Measurements from ENCODE around the gene HYDIN.

The HYDIN gene

GRCh38 chr16:70766176-70766575 lies 464.3 kb downstream of the HYDIN start:
- no peak for DNase-seq (ENCODE audit: low read depth, low spot score)

GRCh38 chr16:70765491-70765890 lies 465.0 kb downstream of the HYDIN start:
- no peak for DNase-seq (ENCODE audit: low read depth, low spot score)

- DNase-seq (ENCODE audit: low read depth, low spot score) = no peak
Measured at GRCh38 chr16:70764632-70765031, 465.9 kb downstream of the HYDIN start.

- DNase-seq (ENCODE audit: low read depth, low spot score) = no peak
Measured at GRCh38 chr16:70760221-70760620, 470.3 kb downstream of the HYDIN start.

GRCh38 chr16:70759666-70760065 lies 470.9 kb downstream of the HYDIN start:
- DNase-seq (ENCODE audit: low read depth, low spot score) = no peak

- no peak for DNase-seq (ENCODE audit: low read depth, low spot score)
Measured at GRCh38 chr16:70758786-70759185, 471.7 kb downstream of the HYDIN start.
